Fibroblast of skin of left biceps (primary cell): Measurements from ENCODE around the gene CTXN3.
"Not testable (repeated sequence)": the region's sequence is repeated elsewhere in the genome, so short reads cannot be mapped to it uniquely, and the experiment has no call there.

Experiments used
- DNase-seq, 2 experiments: peaks; one replicate each; pipeline ENCODE4 v3.0.0-alpha.2; 2013; ENCODE audit warnings: low read depth in 2 of 2

Gene CTXN3

GRCh38 chr5:127650649-127651048 lies 1.8 kb downstream of the CTXN3 start:
- DNase-seq: peak in 1 of 2 experiments; percentile 18

DNA sequence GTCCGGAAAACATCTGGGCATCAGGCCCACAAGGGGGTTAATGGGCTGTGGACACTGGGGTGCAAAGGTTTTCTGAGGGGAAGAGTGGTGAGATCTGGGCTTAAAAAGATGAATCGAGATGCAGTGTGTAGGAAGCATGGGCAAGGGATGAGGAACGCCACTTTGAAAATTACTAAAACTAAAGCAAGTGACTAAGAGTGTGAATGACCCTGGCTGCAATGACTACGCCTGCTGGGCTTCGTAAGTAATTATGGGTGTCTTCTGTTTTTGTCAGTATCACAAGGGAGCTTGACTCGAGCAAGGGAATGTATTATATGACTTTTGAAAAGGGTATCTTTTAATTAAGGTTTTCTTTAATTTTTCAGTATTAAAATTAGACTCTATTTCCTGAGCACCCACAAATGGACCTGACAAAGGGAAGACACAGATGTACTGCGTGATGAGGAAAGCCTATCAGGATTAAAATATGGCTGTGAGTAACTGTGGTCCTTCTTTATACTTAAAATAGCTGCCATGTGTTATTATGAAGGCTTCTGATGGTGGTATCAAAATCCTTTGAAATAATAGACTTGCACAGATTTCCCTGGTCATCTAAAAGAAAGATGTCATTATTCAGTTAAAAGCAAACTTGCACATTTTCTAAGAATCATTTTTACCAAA lies 4.2 kb downstream of the CTXN3 start:
- no peak for DNase-seq

DNA sequence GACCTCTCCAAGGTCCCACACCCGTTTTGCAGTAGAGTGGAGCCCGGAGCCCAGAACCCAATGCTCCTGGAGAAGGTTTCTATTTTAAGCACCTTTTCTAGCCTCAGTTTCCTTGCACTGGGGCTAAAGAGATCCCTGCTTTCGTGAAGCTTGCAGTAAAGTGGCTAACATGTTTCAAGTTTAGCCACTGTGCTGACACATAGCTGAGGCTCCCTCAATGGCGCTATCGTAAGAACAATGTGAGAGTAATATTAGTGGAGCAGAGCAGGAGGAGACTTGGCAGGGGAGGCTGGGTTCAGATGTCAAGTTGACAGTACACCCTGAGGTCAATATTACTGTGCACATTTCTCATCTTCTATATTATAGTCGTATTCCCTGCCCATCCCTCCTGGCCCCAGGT lies 7.9 kb downstream of the CTXN3 start:
- no peak for DNase-seq

GRCh38 chr5:127660047-127660733 lies 11.3 kb downstream of the CTXN3 start:
- no peak for DNase-seq

- DNase-seq: no peak
Observed at GRCh38 chr5:127664093-127664492, 15.2 kb downstream of the CTXN3 start.

DNA sequence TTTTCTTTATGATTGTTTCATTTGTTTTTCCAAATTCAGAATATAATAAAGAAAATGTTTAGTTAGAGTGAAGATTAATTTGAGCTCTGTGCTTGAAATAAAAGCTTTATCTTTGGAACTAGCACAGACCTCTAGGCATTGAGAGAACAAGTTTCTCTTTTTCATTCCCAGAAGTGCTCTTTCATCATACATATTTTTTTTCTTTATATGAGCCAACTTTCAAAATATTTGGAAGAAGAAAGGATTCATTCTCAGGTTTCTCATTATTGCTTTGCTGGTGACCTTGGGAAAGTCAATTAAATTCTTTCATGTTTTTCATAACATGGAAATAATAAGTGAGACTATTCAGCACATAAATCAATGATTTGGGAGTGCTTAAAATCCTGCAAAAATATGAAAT lies 16.8 kb downstream of the CTXN3 start:
- DNase-seq: peak in 1 of 2 experiments; percentile 3

DNA sequence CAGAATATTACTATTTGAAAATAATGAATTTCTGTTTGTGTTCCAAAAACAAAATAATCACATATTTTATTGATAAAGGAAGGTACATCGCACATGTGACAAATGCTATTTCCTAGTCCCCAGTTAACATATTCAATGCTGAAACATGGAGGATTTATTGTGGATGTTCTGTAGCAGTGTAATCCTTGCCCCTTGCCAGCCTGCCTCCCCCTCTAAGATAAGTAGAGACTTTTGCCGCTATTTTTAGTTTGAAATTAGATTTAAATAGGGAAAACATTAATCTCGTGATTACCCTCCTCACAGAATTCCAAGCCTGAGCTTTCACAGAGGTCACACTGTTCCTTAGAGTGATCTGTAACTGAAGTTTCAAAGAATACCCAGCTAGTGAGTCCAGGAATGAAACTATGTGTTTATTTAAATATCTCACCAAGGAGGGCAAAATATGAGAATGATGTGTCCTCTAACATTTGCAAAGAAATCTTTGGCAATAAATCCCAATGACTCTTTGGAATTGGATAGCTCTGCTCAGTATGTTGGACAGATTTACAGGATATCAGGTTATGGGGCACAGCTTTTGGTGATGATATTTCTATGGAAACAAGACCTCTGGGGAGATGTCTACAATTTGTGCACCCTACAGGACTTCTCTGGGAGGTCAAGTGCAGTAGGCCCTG lies 17.3 kb downstream of the CTXN3 start:
- DNase-seq: peak in 1 of 2 experiments; percentile 4

GRCh38 chr5:127667926-127668325 lies 19.0 kb downstream of the CTXN3 start:
- DNase-seq: no peak

DNA sequence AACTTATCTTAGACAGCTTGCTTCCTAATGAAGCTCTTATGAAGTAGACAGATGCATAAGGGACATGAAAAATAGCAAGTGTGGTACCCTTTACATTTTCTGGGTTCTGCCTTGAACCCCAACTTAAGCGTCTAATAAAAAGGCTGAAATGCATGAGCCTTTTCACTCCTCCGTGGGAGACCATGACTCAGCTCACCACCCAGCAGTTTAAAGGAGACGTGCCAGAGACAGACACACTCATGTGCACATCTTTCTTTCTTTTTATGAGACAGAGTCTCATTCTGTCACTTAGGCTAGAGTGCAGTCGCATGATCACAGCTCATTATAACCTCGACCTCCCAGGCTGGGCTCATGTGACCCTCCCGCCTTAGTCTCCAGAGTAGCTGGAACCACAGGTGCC lies 22.3 kb downstream of the CTXN3 start:
- DNase-seq: no peak

GRCh38 chr5:127673117-127673800 lies 24.4 kb downstream of the CTXN3 start:
- DNase-seq: no peak

DNA sequence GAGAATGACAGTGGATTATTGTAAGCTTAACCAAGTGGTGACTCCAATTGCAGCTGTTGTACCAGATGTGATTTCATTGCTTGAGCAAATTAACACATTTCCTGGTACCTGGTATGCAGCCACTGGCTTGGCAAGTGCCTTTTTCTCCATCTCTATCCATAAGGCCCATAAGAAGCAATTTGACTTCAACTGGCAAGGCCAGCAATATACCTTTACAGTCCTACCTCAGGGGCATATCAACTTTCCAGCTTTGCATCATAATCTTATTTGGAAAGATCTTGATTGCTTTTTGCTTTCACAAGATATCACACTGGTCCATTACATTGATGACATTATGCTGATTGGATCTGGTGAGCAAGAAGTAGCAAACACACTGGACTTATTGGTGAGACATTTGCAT lies 28.1 kb downstream of the CTXN3 start:
- not testable (repeated sequence) for DNase-seq

- not testable (repeated sequence) for DNase-seq
Observed at GRCh38 chr5:127679691-127680330, 30.9 kb downstream of the CTXN3 start.

- DNase-seq: no peak
Observed at GRCh38 chr5:127680595-127680994, 31.7 kb downstream of the CTXN3 start.

DNA sequence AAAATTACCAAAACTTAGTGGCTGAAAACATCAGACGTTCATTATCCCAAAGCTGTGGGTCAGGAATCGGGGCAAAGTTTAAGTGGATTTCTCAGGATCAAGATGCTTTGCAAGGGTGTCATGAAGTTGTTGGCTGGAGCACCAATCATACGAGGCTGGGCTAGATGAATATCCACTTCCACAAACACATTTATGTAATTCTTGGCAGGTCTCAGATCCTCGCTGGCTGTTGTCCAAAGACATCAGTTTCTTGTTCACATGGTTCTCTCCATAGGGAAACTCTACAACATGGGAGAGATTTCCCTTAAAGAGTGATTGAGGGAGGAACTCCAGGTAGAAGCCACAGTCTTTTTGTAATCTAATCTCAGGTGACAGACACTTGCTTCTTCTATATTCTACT lies 34.1 kb downstream of the CTXN3 start:
- DNase-seq: no peak

- no peak for DNase-seq
Observed at GRCh38 chr5:127684726-127685467, 36.0 kb downstream of the CTXN3 start.

DNA sequence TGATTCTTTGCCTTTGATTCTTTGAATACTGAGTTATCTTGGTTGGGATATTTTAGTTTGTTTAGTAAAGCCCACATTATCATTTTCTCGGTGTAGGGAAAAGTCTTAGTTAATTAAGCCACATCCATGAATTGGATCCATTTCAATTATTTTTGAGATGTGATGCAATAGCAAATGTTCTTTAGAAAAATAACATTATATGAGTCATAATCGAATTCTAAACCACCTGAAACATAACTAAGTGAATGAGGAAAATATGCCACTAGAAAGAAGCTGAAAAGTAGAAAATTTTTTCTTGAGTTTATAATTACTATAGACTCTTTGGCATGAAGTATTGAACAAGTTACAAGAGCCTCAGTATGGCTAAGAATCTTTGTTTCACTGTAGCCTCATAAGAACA lies 36.8 kb downstream of the CTXN3 start:
- DNase-seq: no peak

- DNase-seq: no peak
Observed at GRCh38 chr5:127686424-127686823, 37.5 kb downstream of the CTXN3 start.

DNA sequence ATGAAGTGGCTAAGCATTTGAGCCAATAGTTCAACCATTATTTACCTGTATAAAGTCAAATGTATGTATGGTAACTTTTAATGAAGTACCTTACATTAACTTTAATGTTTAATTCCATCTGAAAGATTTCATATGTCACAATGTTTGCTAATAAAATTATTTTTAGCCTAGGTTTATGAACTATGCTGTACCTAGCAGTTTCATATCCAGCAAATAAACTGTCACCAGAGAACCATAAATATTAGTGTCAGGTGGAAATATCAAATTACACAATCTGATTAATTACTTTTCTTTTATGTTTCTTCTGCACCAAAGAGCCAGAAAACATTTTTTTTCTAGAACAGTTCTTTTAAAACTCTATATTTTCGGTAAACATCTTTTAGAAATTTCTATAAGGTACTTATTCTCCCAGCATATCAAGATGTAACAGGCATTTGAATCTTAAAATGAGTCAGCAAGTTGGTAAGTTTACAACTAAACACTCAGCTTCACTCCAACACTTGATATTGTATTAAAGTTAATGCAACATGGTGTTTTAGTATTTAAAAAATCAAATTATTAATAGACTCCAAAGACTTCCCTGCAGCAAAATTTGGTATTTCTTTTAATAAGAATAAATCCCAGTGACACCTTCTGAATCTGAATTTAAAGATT lies 45.8 kb downstream of the CTXN3 start:
- DNase-seq: no peak

GRCh38 chr5:127695346-127695745 lies 46.5 kb downstream of the CTXN3 start:
- no peak for DNase-seq

GRCh38 chr5:127696683-127697082 lies 47.8 kb downstream of the CTXN3 start:
- peak; percentile 77 to 83 for DNase-seq
